Prostate gland (tissue), 2 donors: Measurements from ENCODE around the gene TGFBR1.

Experiments used
- POLR2AphosphoS5 ChIP-seq: sonication (generic); formaldehyde crosslinking; IDR thresholded peaks from one replicate; pipeline ENCODE4 v1.6.1; 2017; ENCODE audit warnings: antibody characterized with exemption
- TF ChIP-seq, protein P1 (sequence below), 4 experiments: fragments of 200-600 bp in 2 of 4; fragments of 450-650 bp in 2 of 4; sonication (generic) in 2 of 4; IDR thresholded peaks; 1 replicate in 3 of 4; 2 replicates in 1 of 4; pipeline ENCODE4 v1.5.1; 2016 to 2019; ENCODE audit warnings: antibody characterized with exemption in 4 of 4, mild to moderate bottlenecking in 2 of 4, moderate library complexity in 2 of 4

GRCh38 chr9:99192786-99193465 lies 88.0 kb downstream of the TGFBR1 start:
- TF ChIP-seq POLR2AphosphoS5 = no peak
- TF ChIP-seq, protein P1, sequence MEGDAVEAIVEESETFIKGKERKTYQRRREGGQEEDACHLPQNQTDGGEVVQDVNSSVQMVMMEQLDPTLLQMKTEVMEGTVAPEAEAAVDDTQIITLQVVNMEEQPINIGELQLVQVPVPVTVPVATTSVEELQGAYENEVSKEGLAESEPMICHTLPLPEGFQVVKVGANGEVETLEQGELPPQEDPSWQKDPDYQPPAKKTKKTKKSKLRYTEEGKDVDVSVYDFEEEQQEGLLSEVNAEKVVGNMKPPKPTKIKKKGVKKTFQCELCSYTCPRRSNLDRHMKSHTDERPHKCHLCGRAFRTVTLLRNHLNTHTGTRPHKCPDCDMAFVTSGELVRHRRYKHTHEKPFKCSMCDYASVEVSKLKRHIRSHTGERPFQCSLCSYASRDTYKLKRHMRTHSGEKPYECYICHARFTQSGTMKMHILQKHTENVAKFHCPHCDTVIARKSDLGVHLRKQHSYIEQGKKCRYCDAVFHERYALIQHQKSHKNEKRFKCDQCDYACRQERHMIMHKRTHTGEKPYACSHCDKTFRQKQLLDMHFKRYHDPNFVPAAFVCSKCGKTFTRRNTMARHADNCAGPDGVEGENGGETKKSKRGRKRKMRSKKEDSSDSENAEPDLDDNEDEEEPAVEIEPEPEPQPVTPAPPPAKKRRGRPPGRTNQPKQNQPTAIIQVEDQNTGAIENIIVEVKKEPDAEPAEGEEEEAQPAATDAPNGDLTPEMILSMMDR (IDR thresholded peaks at IDR 0.05) = no peak
